Fibroblast of mammary gland (primary cell): ENCODE measurements around the gene TSGA10IP.
A peak's percentile ranks its signal among the peaks of the same experiment; 100 is the strongest.

Experiments used
- DNase-seq: peaks from one replicate; pipeline ENCODE4 v3.0.0-alpha.2; 2010; ENCODE audit warnings: low read depth
- H3K4me3 ChIP-seq: 2 replicates; pipeline ENCODE4 v1.5.1; 2011; ENCODE audit warnings: low read depth, mild to moderate bottlenecking, low read length, moderate library complexity; ENCODE audit not compliant: control insufficient read depth
- CTCF ChIP-seq: conservative IDR thresholded peaks from 2 replicates; pipeline ENCODE4 v1.5.1; 2011; ENCODE audit warnings: low read depth, low read length, inconsistent platforms; ENCODE audit not compliant: control insufficient read depth, insufficient read depth

Gene TSGA10IP

GRCh38 chr11:65997286-65997685 is 52.0 kb downstream of the TSGA10IP start:
- no peak overlapping the region for H3K4me3 ChIP-seq
- no peak for TF ChIP-seq CTCF
- no peak for DNase-seq

- H3K4me3 ChIP-seq: peak within 1 kb of the TSS; percentile 100
- DNase-seq: peak; percentile 98
- no peak for TF ChIP-seq CTCF
Measured at GRCh38 chr11:66001942-66002647, 56.8 kb downstream of the TSGA10IP start, which contains the start of the genes BANF1 and EIF1AD. TSS of gene BANF1 (plus strand) at chr11:66002503. CDS start at chr11:66003251, 748 bp downstream. TSS of gene EIF1AD (minus strand) at chr11:66002157. CDS start at chr11:66000389, 1,768 bp downstream.

GRCh38 chr11:66002648-66003225 is 57.5 kb downstream of the TSGA10IP start:
- peak; percentile 5 for TF ChIP-seq CTCF
- H3K4me3 ChIP-seq: peak overlapping the region; percentile 100
- peak; percentile 51 for DNase-seq

- DNase-seq: no peak
- H3K4me3 ChIP-seq: peak overlapping the region; percentile 100
- no peak for TF ChIP-seq CTCF
Measured at GRCh38 chr11:66003291-66003690, 58.0 kb downstream of the TSGA10IP start.

GRCh38 chr11:66004186-66004585 is 58.9 kb downstream of the TSGA10IP start:
- TF ChIP-seq CTCF: no peak
- H3K4me3 ChIP-seq: no peak overlapping the region
- DNase-seq: no peak

- TF ChIP-seq CTCF: no peak
- DNase-seq: no peak
- no peak overlapping the region for H3K4me3 ChIP-seq
Measured at GRCh38 chr11:66006134-66006890, 61.0 kb downstream of the TSGA10IP start.
